GM18873 (cell line): Measurements from ENCODE around the gene NT5M.

Source experiments
- ATAC-seq: cut with Tn5 transposase; IDR thresholded peaks from one replicate; pipeline ENCODE4 v1.9.1; 2021; ENCODE audit warnings: mild to moderate bottlenecking, moderate library complexity, moderate number of reproducible peaks; ENCODE audit not compliant: unreplicated experiment, low FRiP score

The NT5M gene

GRCh38 chr17:17352836-17353624 is 49.9 kb downstream of the NT5M start:
- no peak for ATAC-seq

DNA sequence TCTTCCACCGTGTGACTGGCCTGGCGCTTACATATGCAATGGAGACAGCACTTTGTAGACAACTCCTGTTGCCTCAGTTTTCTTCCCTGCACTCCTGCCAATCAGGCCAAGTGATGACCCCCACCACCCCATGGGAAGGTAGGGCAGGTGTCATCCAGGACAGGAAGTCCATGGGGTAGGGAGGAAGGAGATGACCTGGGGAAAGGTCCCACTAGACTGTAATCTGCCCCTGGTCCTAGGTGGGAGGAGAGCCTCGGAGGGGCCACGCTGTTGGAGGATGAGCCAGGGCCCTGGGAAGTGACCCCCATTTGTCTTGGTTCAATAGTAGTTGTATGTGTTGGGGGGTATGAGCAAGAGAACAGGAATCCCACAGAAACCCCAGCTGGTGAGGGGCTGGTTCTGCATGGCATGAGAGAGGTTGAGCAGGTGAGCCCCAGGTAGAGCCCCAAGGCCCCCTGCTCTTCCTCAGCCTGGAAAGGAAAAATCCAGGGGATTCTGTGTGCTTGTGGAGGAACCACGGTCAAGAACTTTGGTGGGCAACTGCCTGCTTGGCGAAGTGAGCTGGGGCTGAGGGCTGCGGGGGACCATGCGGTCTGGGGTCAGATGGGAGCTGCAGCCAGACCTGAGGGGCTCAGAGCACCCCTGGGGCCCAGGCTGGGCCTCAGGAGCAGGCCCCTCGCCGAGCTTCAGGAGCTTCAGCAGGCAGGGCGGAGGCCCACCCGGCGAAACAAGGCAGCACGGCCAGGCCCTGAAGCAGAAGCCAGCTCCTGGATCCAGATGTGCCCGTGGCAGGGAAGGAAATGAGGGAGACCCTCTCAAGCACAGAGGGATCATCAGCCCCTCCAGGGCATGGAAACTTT is 50.7 kb downstream of the NT5M start:
- ATAC-seq, result no peak

DNA sequence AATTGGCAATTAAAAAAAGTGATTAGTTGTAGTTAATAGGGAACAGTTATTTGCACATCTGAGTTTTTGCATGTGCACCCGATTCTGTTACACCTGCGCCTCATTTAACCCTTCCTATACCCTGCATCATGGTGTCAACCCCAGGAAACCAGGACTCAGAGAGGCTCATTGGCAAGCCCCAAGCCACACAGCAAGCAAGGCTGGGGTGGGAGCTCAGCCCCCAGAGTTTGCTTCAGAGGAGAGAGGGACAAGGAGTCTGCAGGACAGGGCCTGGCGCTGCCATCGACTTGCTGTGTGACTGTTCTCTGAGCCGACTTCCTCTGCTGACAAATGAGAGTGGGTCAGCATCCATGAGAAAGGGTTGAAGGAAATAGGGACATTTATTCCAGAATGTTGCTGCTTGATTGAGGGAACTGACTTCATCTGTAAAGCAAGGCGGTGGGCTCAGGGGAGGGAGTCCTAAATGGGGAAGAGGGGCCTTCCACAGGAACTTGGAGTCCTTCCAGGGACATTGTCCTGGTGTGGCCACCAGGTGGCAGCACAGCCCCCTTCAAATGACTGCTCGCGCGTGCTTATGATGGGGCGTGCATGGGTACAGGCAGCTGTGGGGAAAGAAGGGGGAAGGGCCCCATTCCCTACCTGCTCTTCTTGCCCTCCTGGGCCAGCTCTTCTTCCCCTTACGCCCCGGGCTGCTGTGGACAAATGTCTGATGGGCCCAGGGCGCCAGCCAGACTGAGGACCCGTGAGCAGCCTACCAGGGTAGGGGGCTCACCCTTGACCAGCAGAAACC is 51.6 kb downstream of the NT5M start:
- ATAC-seq, result no peak

- no peak for ATAC-seq
Observed at GRCh38 chr17:17355426-17355825, 52.3 kb downstream of the NT5M start.

GRCh38 chr17:17356149-17356930 is 53.2 kb downstream of the NT5M start:
- ATAC-seq, result no peak

DNA sequence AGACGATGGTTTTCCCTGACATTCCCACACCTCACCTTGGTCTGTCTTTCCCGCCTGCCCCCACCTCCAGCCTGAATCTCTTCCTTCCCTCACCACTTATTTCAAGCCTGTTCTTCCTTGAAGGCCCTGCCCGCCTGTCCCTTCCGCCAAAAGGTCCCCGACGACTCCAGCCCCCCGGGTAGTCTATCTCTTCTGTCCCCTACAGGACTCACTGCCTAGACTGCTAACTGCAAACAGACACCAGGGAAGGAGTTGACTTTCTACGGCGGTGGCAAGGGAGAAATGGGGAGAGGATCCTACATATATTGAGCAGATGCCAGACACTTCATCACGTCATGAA is 53.7 kb downstream of the NT5M start:
- no peak for ATAC-seq

- no peak for ATAC-seq
Observed at GRCh38 chr17:17358060-17358751, 55.0 kb downstream of the NT5M start.

- no peak for ATAC-seq
Observed at GRCh38 chr17:17358866-17359265, 55.7 kb downstream of the NT5M start.

- ATAC-seq, result no peak
Observed at GRCh38 chr17:17359271-17359670, 56.1 kb downstream of the NT5M start.

DNA sequence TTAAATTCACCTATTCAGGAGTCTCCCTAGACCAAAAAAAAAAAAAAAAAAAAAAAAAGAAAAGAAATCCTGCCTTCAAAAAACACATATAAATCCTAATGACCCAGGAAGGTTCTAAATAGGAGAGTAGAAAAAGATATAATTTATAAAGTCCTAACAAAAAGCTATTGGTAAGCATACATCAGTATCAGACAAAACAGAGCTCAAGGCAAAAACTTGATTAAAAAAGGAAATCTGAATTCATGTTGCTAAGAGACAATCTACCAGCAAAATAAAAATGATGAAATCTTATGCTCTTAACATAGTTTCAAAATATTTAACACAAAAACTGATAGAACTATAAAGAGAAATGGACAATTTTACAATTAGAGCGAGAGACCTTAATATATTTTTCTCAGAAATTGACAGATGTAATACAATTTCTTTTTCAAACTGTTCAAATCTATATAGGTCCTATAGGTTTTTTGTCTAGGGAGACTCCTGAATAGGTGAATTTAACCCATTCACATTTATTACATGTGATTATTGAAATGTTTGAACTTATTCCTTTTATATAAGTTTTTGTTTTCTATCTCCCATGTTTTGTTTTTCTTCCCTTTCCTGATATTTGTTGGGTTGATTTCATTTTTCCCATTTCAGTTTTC is 57.0 kb downstream of the NT5M start:
- no peak for ATAC-seq

DNA sequence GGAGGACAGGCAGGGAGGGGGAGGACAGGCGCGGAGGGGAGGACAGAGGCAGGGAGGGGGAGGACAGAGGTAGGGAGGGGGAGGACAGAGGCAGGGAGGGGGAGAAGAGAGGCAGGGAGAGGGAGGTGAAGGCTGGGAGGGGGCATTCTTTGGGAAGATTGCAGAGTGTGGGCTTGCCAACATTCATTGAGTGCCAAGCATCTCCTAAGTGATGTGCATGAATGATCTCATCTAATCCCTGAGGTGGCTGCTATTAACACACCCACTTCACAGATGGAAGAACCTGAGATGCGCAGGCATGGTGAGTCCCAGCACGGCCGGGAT is 58.3 kb downstream of the NT5M start:
- ATAC-seq, result no peak

- no peak for ATAC-seq
Observed at GRCh38 chr17:17361867-17362539, 58.8 kb downstream of the NT5M start.

GRCh38 chr17:17362540-17362930 is 59.4 kb downstream of the NT5M start:
- ATAC-seq, result no peak

DNA sequence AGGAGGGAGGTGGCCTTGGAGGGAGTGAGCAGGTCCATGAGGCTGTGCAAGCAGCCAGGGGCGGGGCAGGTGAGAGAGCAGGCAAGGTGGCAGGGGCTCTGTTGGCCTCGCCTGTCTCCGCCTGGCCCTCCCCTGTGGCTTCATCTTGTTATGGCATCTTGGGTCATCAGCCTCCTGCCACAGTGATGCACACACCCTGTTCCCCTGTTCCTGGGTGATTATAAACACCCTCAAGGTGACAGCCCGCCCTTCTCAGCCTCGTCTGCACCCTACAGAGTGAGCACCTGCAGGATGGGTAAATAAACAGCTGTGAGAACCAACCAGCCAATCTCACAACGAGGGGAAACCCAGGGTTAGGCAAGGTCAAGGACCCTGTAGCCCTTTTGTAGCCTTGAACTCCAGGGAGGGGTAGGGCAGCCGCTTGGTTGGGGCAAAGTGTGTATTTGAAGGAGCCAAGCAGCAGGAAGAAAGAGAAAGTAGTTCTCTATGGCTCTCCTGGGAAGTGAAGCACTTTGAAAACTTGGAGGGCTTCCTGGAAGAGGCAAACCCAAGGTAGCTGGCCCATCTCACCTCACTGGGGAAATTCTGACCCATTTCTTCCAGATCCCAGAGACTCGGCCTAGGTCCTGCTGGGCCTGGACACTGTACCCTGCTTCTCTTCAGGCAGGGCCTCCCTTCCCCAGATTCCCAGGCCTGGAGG is 60.6 kb downstream of the NT5M start:
- ATAC-seq, result no peak

DNA sequence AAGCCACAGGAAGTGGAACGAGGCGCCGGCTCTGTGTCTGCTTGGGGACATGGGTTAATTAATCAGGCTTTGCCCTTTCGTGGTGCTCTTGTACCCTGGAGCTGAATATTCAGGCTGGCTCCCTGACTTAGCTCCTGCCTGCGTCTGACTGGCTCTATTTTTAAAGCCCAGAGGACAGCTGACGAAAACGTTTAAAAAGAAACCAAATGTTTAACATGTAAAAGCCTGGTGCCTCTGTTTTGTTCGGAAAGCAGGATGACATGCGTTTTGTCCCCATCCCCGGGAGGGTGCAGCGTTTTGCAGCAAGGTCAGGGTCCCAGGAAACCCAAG is 61.1 kb downstream of the NT5M start:
- ATAC-seq, result no peak

GRCh38 chr17:17365476-17366110 is 62.4 kb downstream of the NT5M start:
- no peak for ATAC-seq

DNA sequence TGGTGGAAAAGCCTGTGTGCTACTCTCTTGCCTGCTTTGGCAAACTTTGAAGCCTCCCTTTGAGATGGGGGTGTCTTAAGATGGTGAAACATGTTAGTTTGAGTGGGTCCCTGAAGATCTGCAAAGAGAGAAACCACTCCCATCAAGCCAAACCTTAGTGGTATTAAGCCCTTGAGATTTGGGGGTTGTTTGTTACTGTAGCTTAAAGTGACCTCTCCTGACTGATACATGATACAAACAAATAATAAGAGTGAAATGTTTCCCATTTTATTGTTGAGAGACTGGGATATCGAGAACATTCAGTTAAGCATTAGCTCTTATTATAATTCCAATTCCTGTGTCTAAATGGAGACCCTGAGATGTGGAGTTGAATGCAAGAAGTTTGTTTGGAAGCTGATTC is 63.1 kb downstream of the NT5M start:
- no peak for ATAC-seq
